ENCODE measurements around the gene LILRB2. TPM values are rescaled to one million over a fixed set of nuclear protein-coding genes. Genes with fewer than 3 reads are reported as not detected.
"Not testable (repeated sequence)": the region's sequence is repeated elsewhere in the genome, so short reads cannot be mapped to it uniquely, and the experiment has no call there.

Gene LILRB2
- total and polyA plus RNA-seq, 4 donors: 9.1 to 202 (median 27.9) TPM

DNA sequence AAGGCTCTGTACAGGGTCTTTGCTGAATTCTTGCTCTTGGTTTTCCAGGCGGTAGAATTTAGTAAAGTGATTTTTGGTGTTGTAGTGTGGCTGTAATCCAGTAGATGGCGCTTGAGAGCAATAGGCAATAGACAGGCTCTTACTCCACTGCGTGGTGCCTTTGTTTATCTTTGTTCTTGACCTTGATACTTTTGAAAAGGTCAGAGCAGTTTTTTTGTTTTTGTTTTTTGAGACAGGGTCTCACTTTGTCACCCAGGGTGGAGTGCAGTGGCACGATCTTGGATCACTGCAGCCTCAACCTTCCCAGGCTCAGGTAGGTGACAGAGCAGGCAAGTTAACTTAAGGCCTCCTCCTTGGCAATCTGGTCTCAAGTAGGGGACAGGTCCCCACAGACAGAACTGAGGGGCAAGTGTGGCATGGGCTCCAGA, 44.3 kb upstream of the LILRB2 start:
- 5 to 6% methylated on average over 4 of the region's 4 CpGs for WGBS, 2 donors
- no peak overlapping the region for H3K4me3 ChIP-seq
- peaks cover 0 to 4% (median 1%) of the 10 kb centered on the region in 4 donors for H3K9me3 ChIP-seq (ENCODE audit: control insufficient read depth in 4 of 4, insufficient read depth in 3 of 4, low read length in 3 of 4)
- H3K9ac ChIP-seq (ENCODE audit: insufficient read depth in 1 of 2, low read length in 2 of 2): no peak overlapping the region
- TF ChIP-seq, protein P1, sequence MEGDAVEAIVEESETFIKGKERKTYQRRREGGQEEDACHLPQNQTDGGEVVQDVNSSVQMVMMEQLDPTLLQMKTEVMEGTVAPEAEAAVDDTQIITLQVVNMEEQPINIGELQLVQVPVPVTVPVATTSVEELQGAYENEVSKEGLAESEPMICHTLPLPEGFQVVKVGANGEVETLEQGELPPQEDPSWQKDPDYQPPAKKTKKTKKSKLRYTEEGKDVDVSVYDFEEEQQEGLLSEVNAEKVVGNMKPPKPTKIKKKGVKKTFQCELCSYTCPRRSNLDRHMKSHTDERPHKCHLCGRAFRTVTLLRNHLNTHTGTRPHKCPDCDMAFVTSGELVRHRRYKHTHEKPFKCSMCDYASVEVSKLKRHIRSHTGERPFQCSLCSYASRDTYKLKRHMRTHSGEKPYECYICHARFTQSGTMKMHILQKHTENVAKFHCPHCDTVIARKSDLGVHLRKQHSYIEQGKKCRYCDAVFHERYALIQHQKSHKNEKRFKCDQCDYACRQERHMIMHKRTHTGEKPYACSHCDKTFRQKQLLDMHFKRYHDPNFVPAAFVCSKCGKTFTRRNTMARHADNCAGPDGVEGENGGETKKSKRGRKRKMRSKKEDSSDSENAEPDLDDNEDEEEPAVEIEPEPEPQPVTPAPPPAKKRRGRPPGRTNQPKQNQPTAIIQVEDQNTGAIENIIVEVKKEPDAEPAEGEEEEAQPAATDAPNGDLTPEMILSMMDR (IDR thresholded peaks at IDR 0.05; ENCODE audit: control extremely low read depth, extremely low read depth): peak; percentile 72
- peak in 2 of 3 donors; percentile 54 to 61 for DNase-seq
- H3K36me3 ChIP-seq (ENCODE audit: control insufficient read depth in 4 of 4, insufficient read depth in 4 of 4, low read length in 4 of 4): no peaks in the 10 kb centered on the region
- H3K27ac ChIP-seq (ENCODE audit: low read depth in 1 of 2, low read length in 1 of 2): no peak overlapping the region
- H3K27me3 ChIP-seq (ENCODE audit: control insufficient read depth in 3 of 3, insufficient read depth in 3 of 3, low read length in 2 of 3): no peaks in the 10 kb centered on the region
- ATAC-seq (ENCODE audit: insufficient read depth, low FRiP score): no peak
- H3K4me1 ChIP-seq (ENCODE audit: control insufficient read depth in 5 of 5, insufficient read depth in 5 of 5, low read length in 5 of 5): no peaks in the 10 kb centered on the region

DNA sequence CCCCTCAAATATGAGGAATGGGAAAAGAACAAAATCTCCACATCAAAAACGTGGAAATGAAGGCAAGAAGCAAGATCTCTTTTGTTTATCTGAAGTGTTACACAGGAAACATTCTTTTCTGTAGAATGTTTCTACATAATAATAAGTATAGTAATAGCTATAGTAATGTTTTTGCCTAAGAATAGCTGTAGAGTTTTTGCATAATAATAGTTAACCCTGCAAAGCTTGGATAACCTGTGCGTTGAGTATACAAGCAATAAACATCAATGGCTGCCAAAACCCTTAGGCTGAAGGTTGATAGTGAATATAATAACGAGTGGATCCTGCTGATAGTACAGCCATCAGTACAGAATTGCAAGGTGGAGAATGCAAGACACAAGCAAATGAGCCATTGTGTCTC, 43.2 kb upstream of the LILRB2 start:
- Histone ChIP-seq H3K9me3 (ENCODE audit: control insufficient read depth in 4 of 4, insufficient read depth in 3 of 4, low read length in 3 of 4) (peaks cover 0 to 4% (median 1%) of the 10 kb centered on the region in 4 donors), H3K27me3 (ENCODE audit: control insufficient read depth in 3 of 3, insufficient read depth in 3 of 3, low read length in 2 of 3) (no peaks in the 10 kb centered on the region), H3K36me3 (ENCODE audit: control insufficient read depth in 4 of 4, insufficient read depth in 4 of 4, low read length in 4 of 4) (no peaks in the 10 kb centered on the region), H3K9ac (ENCODE audit: insufficient read depth in 1 of 2, low read length in 2 of 2) (no peak overlapping the region), H3K27ac (ENCODE audit: low read depth in 1 of 2, low read length in 1 of 2) (no peak overlapping the region), H3K4me1 (ENCODE audit: control insufficient read depth in 5 of 5, insufficient read depth in 5 of 5, low read length in 5 of 5) (peaks cover 0 to under 1% (median 0%) of the 10 kb centered on the region in 5 donors), H3K4me3 (no peak overlapping the region)
- no peak for ATAC-seq (ENCODE audit: insufficient read depth, low FRiP score)
- 30 to 62% methylated on average over 3 of the region's 3 CpGs for WGBS, 2 donors
- TF ChIP-seq, protein P1 (IDR thresholded peaks at IDR 0.05; ENCODE audit: control extremely low read depth, extremely low read depth): no peak
- no peak for DNase-seq

GRCh38 chr19:54322934-54323333, 42.0 kb upstream of the LILRB2 start:
- not testable (repeated sequence) for H3K9me3 ChIP-seq (ENCODE audit: control insufficient read depth in 4 of 4, insufficient read depth in 3 of 4, low read length in 3 of 4); H3K27me3 ChIP-seq (ENCODE audit: control insufficient read depth in 3 of 3, insufficient read depth in 3 of 3, low read length in 2 of 3); DNase-seq; H3K9ac ChIP-seq (ENCODE audit: insufficient read depth in 1 of 2, low read length in 2 of 2); H3K4me3 ChIP-seq; H3K36me3 ChIP-seq (ENCODE audit: control insufficient read depth in 4 of 4, insufficient read depth in 4 of 4, low read length in 4 of 4); H3K27ac ChIP-seq (ENCODE audit: low read depth in 1 of 2, low read length in 1 of 2); H3K4me1 ChIP-seq (ENCODE audit: control insufficient read depth in 5 of 5, insufficient read depth in 5 of 5, low read length in 5 of 5); ATAC-seq (ENCODE audit: insufficient read depth, low FRiP score)
- 4% methylated on average over 9 of the region's 13 CpGs; no CpG with 5 or more reads in 1 of the 2 donors for WGBS, 2 donors

DNA sequence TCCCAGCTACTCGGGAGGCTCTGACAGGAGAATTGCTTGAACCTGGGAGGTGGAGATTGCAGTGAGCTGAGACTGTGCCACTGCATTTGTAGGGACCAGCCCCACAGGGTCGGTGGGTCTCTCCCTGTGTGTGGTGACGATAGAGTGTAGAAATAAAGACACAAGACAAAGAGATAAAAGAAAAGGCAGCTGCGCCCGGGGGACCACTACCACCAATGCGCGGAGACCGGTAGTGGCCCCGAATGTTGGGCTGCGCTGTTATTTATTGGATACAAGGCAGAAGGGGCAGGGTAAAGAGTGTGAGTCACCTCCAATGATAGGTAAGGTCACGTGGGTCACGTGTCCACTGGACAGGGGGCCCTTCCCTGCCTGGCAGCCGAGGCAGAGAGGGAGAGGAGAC, 41.4 kb upstream of the LILRB2 start:
- 88 to 90% methylated on average over 10 to 12 of the region's 13 CpGs for WGBS, 2 donors
- DNase-seq: not testable (repeated sequence)

More for the DNA sequence above, 41.4 kb upstream of the LILRB2 start:
- not testable (repeated sequence) for H3K9ac ChIP-seq (ENCODE audit: insufficient read depth in 1 of 2, low read length in 2 of 2); H3K27me3 ChIP-seq (ENCODE audit: control insufficient read depth in 3 of 3, insufficient read depth in 3 of 3, low read length in 2 of 3); H3K4me1 ChIP-seq (ENCODE audit: control insufficient read depth in 5 of 5, insufficient read depth in 5 of 5, low read length in 5 of 5); H3K4me3 ChIP-seq; H3K36me3 ChIP-seq (ENCODE audit: control insufficient read depth in 4 of 4, insufficient read depth in 4 of 4, low read length in 4 of 4); H3K9me3 ChIP-seq (ENCODE audit: control insufficient read depth in 4 of 4, insufficient read depth in 3 of 4, low read length in 3 of 4); H3K27ac ChIP-seq (ENCODE audit: low read depth in 1 of 2, low read length in 1 of 2); ATAC-seq (ENCODE audit: insufficient read depth, low FRiP score)
